ENCODE results near the gene SUMO3.
A peak's percentile ranks its signal among the peaks of the same experiment; 100 is the strongest.

Gene SUMO3

DNA sequence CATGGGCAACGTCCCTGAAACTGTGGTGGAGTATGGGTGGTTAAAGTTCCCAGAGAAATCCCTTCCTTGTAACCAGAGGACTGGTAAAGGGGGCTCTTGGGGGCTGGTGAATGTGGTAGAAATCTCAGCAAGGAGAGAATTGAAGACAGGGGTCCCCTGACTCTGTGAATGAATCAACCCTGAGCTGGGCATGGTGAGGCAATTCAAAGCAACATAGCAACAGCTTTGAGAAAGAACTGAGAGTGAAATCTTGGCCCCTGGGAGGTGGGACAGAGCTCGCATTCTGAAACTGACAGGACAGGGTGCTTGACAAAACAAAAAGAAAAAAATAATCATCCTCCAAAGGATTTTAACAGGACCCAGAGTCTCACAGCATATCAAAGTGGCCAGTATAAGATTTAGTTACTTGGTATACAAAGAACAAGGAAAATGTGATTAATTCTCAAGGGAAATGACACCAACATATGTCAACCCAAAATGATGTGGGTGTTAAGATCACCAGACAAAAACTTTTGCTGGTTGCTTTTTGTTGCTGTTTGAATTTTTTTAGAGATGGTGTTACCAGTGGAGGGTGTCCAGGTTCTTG is 11.7 kb upstream of the SUMO3 start:
- no peaks in the 10 kb centered on the region for H3K9me3 ChIP-seq (ENCODE audit: control insufficient read depth, low read length)
- DNase-seq = no peak
- H3K36me3 ChIP-seq (ENCODE audit: control insufficient read depth, insufficient read depth, low read length) = no peaks in the 10 kb centered on the region
- no peak overlapping the region for H3K4me3 ChIP-seq (ENCODE audit: insufficient read depth, low read depth, low read length, poor library complexity, severe bottlenecking)
- H3K27ac ChIP-seq (ENCODE audit: insufficient read depth, low read length, poor library complexity, severe bottlenecking) = no peak overlapping the region
- peaks cover 3% of the 10 kb centered on the region for H3K4me1 ChIP-seq (ENCODE audit: control insufficient read depth, insufficient read depth, low read length, poor library complexity, severe bottlenecking)
- no peaks in the 10 kb centered on the region for H3K27me3 ChIP-seq (replicated peaks; ENCODE audit: control insufficient read depth, insufficient read depth, low read length, poor library complexity, severe bottlenecking)

DNA sequence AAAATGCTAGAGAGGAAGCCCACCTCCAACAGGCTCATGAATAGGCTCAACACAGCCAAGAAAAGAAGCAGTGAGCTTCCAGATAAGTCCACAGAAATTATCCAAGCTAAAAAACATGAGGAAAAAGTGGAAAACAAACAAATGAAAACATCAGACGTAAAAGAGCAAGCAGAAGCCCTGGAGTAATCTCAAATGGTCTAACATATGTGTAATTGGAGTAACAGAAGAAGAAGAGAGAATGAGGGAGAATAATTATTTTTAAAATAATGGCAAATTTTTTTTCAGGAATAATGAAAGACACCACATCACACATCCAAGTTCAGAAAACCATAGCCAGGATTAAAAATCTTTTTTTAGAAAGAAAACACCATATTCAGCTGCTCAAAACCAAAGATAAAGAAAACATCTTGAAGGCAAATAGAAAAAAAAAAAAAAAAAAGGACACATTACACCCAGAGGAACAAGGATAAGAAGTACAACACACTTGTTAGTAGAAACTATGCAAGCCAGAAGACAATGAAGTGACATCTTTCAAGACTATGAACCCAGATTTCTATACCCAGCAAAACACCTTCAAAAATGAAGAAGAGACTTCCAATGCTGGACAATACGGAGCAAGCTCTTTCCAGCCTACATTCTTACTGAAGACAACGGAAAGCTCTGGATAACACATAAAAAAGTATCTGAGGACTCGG is 10.6 kb upstream of the SUMO3 start:
- Histone ChIP-seq H3K4me1 (ENCODE audit: control insufficient read depth, insufficient read depth, low read length, poor library complexity, severe bottlenecking) (peaks cover 3% of the 10 kb centered on the region), H3K9me3 (ENCODE audit: control insufficient read depth, low read length) (no peaks in the 10 kb centered on the region), H3K36me3 (ENCODE audit: control insufficient read depth, insufficient read depth, low read length) (no peaks in the 10 kb centered on the region), H3K27me3 (replicated peaks; ENCODE audit: control insufficient read depth, insufficient read depth, low read length, poor library complexity, severe bottlenecking) (no peaks in the 10 kb centered on the region), H3K4me3 (ENCODE audit: insufficient read depth, low read depth, low read length, poor library complexity, severe bottlenecking) (no peak overlapping the region), H3K27ac (ENCODE audit: insufficient read depth, low read length, poor library complexity, severe bottlenecking) (no peak overlapping the region)
- no peak for DNase-seq

DNA sequence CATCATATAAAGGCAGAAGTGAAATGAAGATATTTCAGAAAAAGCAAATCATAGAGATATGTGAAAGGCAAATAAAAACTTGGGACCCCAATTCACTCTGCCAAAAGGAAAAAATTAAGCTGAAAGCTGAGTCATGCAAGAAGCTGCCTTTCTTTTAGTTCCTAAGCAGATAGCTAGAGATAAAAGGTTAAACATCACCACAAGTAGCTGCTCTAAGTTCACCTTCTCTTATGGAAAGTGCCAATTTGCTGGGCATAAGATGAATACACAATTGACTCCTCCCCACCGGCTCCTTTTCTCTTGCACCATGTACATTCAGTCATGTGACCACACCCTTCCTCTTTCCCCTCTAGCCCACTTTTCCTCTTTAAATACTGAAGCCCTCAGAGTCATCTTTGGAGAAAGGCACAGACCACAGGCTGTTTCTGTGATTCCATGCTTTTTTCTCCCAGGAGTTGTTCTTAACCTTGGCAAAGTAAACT is 5.4 kb upstream of the SUMO3 start:
- Histone ChIP-seq H3K4me1 (ENCODE audit: control insufficient read depth, insufficient read depth, low read length, poor library complexity, severe bottlenecking) (peaks cover 5% of the 10 kb centered on the region), H3K4me3 (ENCODE audit: insufficient read depth, low read depth, low read length, poor library complexity, severe bottlenecking) (no peak overlapping the region), H3K27me3 (replicated peaks; ENCODE audit: control insufficient read depth, insufficient read depth, low read length, poor library complexity, severe bottlenecking) (no peaks in the 10 kb centered on the region), H3K27ac (ENCODE audit: insufficient read depth, low read length, poor library complexity, severe bottlenecking) (no peak overlapping the region), H3K9me3 (ENCODE audit: control insufficient read depth, low read length) (no peaks in the 10 kb centered on the region), H3K36me3 (ENCODE audit: control insufficient read depth, insufficient read depth, low read length) (no peaks in the 10 kb centered on the region)
- DNase-seq = no peak

DNA sequence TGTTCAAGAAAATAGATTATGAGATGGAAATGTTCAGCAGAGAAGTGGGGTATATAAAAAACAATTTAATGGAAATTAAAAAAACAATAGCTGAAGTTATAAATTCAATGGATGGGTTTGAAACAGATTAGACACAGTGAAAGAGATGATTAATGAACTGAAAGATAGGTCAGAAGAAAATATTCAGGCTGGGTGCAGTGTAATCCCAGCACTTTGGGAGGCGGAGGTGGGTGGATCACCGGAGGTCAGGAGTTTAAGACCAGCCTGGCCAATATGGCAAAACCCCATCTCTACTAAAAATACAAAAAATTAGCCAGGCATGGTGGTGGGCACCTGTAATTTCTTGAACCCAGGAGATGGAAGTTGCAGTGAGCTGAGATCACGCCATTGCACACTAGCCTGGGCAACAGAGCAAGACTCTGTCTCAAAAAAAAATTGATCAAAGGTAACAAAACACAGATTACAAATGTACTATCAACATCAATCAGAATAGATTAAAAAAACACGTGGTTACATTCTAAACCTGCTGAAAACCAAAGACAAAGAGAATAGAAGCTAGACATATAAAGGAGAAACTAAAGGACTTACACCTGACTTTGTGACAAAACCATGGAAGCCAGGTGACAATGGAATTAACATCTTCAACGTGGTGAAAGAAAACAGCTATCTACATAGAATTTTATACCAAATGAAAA is 4.8 kb upstream of the SUMO3 start:
- DNase-seq = no peak
- no peaks in the 10 kb centered on the region for H3K27me3 ChIP-seq (replicated peaks; ENCODE audit: control insufficient read depth, insufficient read depth, low read length, poor library complexity, severe bottlenecking)
- H3K36me3 ChIP-seq (ENCODE audit: control insufficient read depth, insufficient read depth, low read length) = no peaks in the 10 kb centered on the region
- no peaks in the 10 kb centered on the region for H3K9me3 ChIP-seq (ENCODE audit: control insufficient read depth, low read length)
- H3K27ac ChIP-seq (ENCODE audit: insufficient read depth, low read length, poor library complexity, severe bottlenecking) = no peak overlapping the region
- peaks cover 5% of the 10 kb centered on the region for H3K4me1 ChIP-seq (ENCODE audit: control insufficient read depth, insufficient read depth, low read length, poor library complexity, severe bottlenecking)
- no peak overlapping the region for H3K4me3 ChIP-seq (ENCODE audit: insufficient read depth, low read depth, low read length, poor library complexity, severe bottlenecking)

DNA sequence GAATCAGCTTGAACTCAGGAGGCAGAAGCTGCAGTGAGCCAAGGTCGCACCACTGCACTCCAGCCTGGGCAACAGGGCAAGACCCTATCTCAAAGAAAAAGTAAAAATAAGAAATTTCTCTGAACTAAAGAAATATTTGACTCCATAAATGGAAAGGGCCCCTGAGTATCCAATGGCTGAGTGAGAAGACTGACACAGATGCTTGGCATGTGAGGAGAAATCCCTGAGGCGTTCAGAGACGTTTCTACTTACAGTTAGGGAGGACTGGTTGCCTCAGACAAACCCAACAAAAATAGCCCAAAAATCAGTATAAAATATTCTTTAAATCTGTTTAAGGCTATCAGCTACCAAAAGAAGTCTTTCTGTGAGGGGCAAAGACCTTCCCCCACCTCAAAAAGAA is 3.0 kb upstream of the SUMO3 start:
- Histone ChIP-seq H3K36me3 (ENCODE audit: control insufficient read depth, insufficient read depth, low read length) (no peaks in the 10 kb centered on the region), H3K27ac (ENCODE audit: insufficient read depth, low read length, poor library complexity, severe bottlenecking) (no peak overlapping the region), H3K4me3 (ENCODE audit: insufficient read depth, low read depth, low read length, poor library complexity, severe bottlenecking) (no peak overlapping the region), H3K4me1 (ENCODE audit: control insufficient read depth, insufficient read depth, low read length, poor library complexity, severe bottlenecking) (peaks cover 14% of the 10 kb centered on the region), H3K27me3 (replicated peaks; ENCODE audit: control insufficient read depth, insufficient read depth, low read length, poor library complexity, severe bottlenecking) (no peaks in the 10 kb centered on the region), H3K9me3 (ENCODE audit: control insufficient read depth, low read length) (no peaks in the 10 kb centered on the region)
- no peak for DNase-seq

DNA sequence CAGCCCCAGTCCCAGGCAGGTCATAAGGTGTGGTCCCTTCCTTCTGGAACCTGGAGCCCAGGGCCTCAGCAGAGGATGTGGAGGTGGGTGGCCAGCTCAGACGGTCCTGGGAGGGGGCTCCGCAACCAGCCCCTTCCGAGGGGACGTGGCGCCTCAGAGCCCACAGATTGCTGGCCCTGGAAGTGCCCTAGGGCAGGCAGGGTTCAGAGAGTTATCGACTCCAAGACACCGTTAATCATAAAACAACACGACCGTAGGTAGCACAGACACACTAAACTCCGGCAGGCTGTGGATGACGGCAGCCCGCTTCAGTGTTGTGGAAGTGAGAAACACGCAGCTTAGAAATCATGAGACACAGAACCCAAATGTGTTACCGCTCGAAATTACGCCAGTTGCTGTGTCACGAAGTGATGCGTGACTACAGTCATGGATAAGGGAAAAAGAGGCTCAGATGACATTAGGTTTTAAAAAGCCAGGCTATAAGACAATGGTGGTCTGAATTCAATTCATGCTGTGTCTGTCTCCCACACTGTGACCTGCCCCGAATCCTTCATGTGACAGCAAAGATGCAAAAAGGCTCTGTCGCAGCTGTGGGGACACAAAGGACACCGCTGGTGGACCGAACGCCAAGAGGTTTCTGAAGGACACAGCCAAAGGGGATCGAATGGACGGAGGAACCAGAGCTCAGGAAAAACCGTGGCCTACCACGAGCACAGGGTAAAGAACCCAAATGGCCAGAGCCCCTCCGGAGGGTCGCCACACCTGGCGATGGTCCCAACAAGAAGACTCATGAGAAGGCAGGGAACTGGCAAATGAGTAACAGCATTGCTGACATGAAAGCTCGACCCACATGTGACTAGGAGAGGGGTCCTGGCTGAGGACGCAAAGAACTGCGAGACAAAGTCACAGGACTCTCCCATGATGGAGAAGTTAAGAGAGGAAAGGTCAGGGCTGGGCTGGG is 1.7 kb upstream of the SUMO3 start:
- Histone ChIP-seq H3K9me3 (ENCODE audit: control insufficient read depth, low read length) (no peaks in the 10 kb centered on the region), H3K4me1 (ENCODE audit: control insufficient read depth, insufficient read depth, low read length, poor library complexity, severe bottlenecking) (peaks cover 14% of the 10 kb centered on the region), H3K4me3 (ENCODE audit: insufficient read depth, low read depth, low read length, poor library complexity, severe bottlenecking) (no peak overlapping the region), H3K36me3 (ENCODE audit: control insufficient read depth, insufficient read depth, low read length) (no peaks in the 10 kb centered on the region), H3K27me3 (replicated peaks; ENCODE audit: control insufficient read depth, insufficient read depth, low read length, poor library complexity, severe bottlenecking) (no peaks in the 10 kb centered on the region), H3K27ac (ENCODE audit: insufficient read depth, low read length, poor library complexity, severe bottlenecking) (no peak overlapping the region)
- DNase-seq = no peak

DNA sequence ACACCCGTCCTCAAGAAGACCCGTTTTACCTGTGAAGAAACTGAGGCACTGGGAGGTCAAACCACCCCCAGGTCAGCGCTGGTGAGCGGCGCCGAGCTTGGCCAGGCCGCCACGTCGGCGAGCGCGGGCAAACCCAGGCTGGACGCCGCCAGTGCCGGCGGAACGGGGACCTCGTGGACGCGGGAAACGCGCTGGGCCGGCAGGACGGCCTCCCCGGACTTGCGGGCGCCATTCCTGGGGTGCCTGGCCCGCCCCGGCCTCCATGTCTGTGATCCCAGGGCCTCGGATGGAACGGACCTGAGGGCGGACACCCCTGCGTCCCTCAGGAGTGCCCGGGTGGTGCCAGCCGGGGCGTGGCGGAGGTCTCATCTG is 764 bp upstream of the SUMO3 start:
- no peak for DNase-seq
- H3K4me3 ChIP-seq (ENCODE audit: insufficient read depth, low read depth, low read length, poor library complexity, severe bottlenecking) = peak overlapping the region; percentile 66
- H3K27ac ChIP-seq (ENCODE audit: insufficient read depth, low read length, poor library complexity, severe bottlenecking) = peak overlapping the region; percentile 84
- H3K4me1 ChIP-seq (ENCODE audit: control insufficient read depth, insufficient read depth, low read length, poor library complexity, severe bottlenecking) = peaks cover 14% of the 10 kb centered on the region
- H3K9me3 ChIP-seq (ENCODE audit: control insufficient read depth, low read length) = no peaks in the 10 kb centered on the region
- H3K36me3 ChIP-seq (ENCODE audit: control insufficient read depth, insufficient read depth, low read length) = no peaks in the 10 kb centered on the region
- H3K27me3 ChIP-seq (replicated peaks; ENCODE audit: control insufficient read depth, insufficient read depth, low read length, poor library complexity, severe bottlenecking) = no peaks in the 10 kb centered on the region

DNA sequence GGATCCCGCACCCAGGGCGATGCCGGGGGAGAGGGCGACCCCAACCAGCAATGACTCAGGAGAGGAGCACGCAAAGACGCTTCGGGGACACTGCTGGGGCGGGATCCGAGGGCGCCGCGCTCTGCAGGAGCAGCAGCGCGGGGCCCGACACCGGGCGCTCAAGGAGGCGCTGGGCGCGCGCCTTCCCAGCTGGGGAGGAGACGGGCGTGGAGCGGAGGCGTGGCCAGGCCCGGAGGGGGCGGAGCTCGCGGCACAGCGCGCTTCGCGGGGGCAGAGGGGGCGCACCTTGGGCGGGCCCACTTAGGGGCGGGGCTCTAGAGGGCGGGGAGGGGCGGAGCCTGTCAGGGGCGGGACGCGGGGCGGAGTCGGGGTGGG is 369 bp downstream of the SUMO3 start:
- Histone ChIP-seq H3K4me1 (ENCODE audit: control insufficient read depth, insufficient read depth, low read length, poor library complexity, severe bottlenecking) (peaks cover 14% of the 10 kb centered on the region), H3K36me3 (ENCODE audit: control insufficient read depth, insufficient read depth, low read length) (no peaks in the 10 kb centered on the region), H3K27me3 (replicated peaks; ENCODE audit: control insufficient read depth, insufficient read depth, low read length, poor library complexity, severe bottlenecking) (no peaks in the 10 kb centered on the region), H3K27ac (ENCODE audit: insufficient read depth, low read length, poor library complexity, severe bottlenecking) (no peak overlapping the region), H3K4me3 (ENCODE audit: insufficient read depth, low read depth, low read length, poor library complexity, severe bottlenecking) (peak overlapping the region; percentile 59), H3K9me3 (ENCODE audit: control insufficient read depth, low read length) (no peaks in the 10 kb centered on the region)
- peak; percentile 82 to 92 (median 89) for DNase-seq

DNA sequence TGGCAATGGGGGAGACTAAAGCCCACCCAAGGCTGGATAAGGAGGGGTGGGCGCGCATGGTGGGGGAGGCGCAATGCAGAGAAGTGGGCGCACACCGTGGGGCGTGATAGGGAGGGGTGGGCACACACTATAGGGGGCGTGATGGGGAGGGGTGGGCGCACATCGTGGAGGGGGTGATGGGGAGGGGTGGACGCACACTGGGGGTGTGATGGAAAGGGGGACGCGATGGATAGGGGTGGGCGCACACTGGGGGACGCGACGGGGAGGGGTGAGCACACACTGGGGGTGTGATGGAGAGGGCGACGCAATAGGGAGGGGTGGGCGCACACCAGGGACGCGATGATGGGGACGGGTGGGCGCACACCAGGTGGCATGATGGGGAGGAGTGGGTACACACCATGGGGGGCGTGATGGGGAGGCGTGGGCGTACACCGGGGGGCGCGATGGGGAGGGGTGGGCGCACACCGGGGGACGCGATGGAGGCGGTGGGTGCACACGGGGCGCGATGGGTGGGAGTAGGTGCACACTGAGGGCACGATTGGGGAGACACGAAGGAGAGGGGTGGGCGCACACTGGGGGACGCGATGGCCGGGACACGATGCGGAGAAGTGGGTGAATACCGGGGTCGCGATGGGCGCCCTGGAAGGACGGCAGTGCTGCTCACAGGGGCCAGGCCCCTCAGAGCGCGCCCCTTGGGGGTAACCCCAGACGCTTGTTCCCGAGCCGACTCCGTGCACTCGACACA is 929 bp downstream of the SUMO3 start:
- H3K36me3 ChIP-seq (ENCODE audit: control insufficient read depth, insufficient read depth, low read length) = no peaks in the 10 kb centered on the region
- DNase-seq = no peak
- no peak overlapping the region for H3K27ac ChIP-seq (ENCODE audit: insufficient read depth, low read length, poor library complexity, severe bottlenecking)
- H3K9me3 ChIP-seq (ENCODE audit: control insufficient read depth, low read length) = no peaks in the 10 kb centered on the region
- H3K27me3 ChIP-seq (replicated peaks; ENCODE audit: control insufficient read depth, insufficient read depth, low read length, poor library complexity, severe bottlenecking) = no peaks in the 10 kb centered on the region
- H3K4me1 ChIP-seq (ENCODE audit: control insufficient read depth, insufficient read depth, low read length, poor library complexity, severe bottlenecking) = peaks cover 14% of the 10 kb centered on the region
- H3K4me3 ChIP-seq (ENCODE audit: insufficient read depth, low read depth, low read length, poor library complexity, severe bottlenecking) = peak overlapping the region; percentile 59
